ENCODE results near the gene CASP7.

CASP7 gene

DNA sequence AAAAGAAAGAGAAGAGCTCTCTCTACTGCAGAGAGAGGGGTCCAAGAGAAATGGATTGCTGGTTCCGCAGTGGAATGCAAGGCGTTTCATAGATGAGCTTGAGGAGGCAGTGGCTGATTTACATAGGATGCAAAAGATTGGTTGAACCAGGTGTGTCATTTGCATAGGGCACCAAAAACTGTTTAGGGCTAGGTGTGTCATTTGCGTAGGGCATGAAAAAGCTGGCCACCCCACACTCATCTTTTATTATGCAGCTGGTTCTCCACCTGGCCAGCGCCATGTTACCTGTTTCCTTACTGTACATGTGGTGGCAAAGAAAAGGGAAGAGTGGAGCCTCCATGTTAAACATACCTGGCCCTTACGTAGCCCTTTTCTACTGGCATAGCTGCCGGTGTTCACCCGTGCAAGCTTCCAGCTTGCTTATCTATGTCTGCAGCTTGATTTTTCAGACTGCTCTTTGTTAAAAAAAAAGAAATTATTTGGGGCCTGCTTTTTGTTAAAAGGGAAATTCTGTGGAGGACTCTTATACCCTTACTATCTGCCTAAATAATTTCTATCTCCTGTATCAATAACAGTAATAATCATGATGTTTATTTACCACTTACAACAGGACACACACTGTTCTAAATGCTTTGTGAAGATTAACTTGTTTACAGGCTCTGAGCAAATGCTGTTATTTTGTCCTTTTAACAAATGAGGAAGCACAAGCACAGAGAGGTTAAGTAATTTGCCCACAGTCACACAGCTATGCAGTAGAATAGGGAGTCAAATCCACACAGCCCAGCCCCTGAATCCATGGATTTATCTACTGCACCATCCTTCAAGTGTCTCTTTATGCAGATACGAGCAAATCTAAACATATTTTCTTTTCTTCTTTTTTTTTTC lies 33.3 kb downstream of the CASP7 start:
- no peak for DNase-seq (ENCODE audit: low read depth)

DNA sequence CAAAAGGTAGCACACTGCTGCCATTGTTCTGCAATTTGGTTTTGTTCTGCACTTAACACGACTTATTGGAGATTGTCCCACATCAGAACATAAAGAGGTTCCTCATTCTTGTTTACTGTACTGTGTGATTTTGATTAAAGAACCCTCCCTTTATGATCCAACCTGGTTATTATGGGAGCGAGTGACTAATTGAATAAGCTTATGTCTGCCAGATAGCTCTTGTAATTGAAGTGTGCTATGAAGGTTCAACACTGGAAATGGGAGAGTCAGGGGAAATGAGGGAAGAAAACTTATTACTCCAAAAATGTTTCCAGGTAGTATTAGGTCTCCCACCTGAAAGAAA lies 33.9 kb downstream of the CASP7 start:
- DNase-seq (ENCODE audit: low read depth), result no peak

DNA sequence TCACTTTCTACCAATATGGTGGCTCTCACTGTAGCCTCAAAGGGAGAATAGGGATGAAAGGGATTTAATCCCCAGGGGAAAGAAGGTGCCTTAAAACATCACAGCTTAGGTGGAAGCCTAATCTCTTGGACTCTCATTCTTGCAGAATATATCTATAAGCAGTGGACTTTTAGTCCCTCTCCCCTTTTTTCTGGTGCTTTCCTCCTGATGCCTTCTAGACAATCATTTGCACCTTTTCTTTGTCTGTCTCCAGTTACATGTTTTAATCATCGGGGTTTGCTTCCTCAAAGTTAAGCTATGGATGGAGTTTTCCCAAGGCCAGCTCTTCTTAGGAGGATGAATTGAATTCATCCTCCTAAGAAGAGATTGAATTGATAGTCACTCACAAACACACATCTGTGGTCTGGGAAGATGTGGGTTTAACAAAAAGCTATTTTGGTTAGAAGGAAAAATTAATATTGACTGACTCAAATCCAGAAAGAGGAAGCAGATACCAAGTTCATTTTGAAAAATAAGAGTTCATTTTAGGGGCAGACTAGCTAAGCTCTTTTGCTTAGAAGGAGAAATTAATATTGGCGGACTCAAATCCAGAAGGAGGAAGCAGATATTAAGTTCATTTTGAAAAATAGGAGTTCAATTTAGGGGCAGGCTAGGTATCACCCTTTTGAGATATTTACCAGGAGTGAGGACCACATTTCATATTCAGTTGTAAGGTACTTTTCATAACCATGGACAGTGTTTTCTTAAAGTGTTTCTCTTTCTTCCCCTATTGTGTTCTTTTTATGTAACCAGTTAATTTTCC lies 36.6 kb downstream of the CASP7 start:
- DNase-seq (ENCODE audit: low read depth), result no peak

DNA sequence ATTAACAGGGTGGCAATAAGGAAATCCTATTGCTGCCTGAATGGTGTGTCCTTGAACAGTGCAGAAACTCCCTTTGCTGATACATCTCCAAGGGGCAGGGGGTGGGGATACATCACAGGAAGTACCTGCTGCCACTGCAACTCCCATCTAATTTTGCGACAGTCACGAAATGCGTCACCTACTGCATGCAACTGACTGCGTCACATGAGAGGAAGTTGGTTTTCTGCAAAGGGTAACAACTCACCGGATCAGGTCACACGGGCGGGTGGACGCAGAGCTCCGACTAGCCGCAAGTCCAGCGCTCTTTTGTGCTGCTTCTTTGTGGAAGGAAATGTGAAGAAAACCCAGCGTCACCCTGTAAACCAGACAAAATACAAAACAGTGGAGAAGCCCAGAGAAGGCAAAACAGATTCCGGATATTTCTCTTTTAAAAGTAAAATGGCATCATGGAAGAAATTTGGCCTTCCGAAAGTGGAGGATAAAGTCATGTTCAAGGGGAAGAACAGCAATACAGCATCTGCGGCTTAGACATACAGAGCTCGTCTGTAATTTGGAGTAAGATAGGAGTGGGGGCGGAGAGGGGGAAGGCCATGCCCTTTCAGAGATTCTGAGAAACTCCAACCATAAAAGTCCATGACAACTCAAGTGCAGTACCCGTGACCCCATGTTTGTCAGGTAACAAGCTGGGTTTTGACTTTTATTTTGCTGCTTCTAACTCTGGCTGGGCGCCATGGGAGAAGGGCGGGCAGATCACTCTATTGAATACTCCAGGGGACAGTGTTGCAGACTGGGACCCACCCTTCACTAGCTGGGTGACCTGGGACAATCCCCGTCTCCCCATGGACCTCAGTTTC lies 39.5 kb downstream of the CASP7 start:
- DNase-seq (ENCODE audit: low read depth), result no peak

DNA sequence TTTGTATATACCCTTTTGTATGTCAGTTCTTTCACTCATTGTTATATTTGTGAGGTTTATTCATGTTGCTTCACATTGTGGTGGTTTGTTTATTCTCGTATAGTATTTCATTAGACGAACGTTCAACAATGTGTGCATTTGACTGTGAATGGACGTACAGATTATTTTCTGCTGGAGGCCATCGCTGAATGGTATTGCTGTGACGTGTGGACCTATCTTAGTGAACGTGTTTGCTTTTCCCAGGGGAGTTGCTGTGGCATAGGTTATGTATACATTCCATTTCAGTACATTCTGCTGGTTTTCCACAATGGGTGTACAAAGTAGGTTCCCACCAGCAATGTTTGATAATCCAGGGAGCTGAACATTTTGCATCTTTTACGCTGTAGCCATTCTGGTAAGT lies 40.7 kb downstream of the CASP7 start:
- DNase-seq (ENCODE audit: low read depth), result no peak

DNA sequence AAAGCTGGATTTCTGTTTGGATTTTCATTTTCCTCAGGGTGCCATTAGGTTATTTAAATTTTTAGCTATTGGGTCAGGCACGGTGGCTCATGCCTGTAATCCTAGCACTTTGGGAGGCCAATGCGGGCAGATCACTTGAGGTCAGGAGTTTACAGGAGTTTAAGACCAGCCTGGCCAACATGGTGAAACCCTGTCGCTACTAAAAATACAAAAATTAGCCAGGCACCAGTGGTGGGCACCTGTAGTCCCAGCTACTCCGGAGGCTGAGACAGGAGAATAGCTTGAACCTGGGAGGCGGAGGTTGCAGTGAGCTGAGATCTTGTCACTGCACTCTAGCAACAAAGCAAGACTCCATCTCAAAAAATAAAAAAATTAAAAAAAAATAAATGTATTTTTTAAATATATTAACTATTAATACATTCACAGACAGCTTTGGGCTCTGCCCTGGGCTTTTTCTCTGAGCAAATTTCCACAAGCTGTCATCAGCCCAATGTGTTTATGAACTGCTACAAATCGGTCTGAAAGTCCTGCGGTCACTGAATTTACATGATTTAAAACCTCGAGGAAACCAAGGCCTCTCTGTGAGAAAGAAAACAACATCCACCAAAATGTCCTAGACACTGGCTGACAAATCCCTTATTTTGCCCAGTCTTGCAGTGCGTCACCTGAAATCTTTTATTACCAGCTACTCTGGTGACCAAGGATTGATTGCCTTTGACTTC lies 52.6 kb downstream of the CASP7 start:
- no peak for DNase-seq (ENCODE audit: low read depth)

DNA sequence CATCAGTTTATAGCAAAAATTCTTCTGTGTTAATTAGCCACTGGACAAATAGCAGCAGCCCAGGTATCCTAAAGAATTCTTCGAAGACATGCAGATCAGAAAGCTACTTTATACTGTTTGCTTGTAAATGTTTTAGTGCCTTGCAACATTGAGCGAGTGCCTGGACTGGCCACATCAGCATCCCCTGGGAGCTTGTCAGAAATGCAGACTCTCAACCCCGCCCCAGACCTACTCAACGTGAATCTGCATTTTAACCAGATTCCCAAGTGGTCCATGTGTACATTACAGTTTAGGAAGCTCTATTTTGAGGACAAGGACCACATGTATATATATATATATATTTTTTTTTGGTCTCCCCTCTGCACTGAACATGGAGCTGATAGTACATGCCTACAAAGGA lies 53.3 kb downstream of the CASP7 start:
- DNase-seq (ENCODE audit: low read depth), result no peak

DNA sequence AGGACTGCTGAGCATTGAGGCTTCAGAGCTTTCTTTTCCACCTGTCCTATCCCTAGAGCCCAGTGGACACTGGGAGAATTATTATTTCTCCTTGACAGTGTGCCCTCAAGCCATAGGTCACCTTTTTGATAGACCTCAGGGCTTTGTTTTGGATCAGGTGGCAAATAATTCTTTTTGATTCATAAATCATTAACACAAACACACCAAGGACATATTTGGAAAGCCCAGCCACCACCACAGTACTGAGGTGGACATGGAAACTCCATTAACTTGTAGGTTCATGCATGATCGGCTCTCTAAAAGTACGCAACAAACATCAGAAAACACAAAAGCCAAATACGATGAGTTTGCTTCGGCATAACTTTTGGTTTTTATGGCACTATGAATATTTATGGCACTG lies 53.9 kb downstream of the CASP7 start:
- no peak for DNase-seq (ENCODE audit: low read depth)

DNA sequence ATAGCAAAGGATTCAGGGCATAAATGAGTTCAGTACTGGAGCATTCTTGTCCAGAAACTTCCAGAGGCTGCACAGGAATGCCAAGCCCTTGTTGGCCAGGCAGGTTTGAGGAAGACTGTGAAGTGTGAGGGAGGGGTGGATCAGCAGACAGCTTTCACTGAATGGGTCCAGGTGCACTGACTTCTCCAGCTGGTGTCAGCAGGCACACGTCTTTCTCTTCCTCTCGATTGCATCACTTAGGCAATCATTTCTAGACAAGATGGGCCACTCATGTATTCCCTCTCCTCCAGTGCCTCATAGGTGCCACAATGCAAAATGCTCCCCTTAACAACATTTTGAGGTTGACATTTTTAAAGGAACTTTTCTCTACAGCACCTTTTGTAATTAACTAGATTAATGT lies 56.2 kb downstream of the CASP7 start:
- no peak for DNase-seq (ENCODE audit: low read depth)

DNA sequence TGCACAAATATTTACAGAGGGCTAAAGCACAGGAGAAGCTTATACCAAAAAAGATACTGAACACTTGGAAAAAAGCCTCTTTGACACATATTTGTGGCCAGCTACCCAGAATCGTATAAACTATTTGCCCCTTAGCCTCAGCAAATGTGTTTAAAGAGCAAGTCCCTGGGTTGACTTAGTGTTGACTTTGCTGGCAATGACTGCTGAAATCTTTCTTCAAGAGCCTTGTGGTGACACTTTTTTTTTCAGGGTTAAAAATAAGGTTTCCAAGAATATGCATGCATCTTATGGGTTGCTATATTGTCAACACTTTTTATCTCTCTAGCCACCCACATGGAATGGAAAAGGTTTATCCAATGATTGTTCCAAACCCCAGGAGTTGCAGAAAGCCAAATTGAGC lies 56.9 kb downstream of the CASP7 start:
- no peak for DNase-seq (ENCODE audit: low read depth)

DNA sequence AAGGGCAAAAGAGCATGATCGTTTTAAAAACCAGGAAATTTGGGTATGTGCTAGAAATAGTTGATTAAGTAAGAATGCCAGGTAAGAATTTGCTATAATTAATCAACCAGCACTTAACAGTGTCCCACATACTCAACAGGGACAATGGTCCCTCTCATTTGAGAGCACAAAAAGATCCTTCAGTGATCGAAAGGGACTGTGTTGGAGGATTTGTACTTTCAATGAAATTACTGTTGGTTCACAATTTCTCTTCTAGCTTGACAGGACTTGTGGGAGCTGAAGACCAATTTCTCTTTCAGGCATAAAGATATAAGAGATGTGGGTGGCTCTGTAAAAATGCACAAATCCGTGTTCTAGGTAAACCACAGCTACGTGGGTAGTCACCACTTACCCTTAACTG lies 59.3 kb downstream of the CASP7 start:
- no peak for DNase-seq (ENCODE audit: low read depth)

DNA sequence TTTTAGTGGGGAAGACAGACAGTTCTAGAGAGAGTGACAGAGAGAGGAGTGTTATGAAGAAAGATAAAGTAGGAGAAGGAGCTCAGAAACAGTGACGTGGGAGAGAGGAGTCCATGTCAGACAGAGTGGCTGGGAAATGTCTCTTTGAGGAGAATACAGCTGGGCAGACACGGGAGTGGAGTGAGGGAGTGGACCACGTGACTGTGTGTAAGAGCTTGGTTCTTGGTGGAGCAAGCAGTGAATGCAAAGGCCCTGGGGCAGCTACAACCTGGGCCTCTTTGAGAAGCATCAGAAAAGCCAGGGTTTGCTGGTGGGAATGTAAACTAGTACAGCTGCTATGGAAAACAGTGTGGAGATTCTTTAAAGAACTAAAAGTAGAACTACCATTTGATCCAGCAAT lies 59.9 kb downstream of the CASP7 start:
- DNase-seq (ENCODE audit: low read depth), result no peak

DNA sequence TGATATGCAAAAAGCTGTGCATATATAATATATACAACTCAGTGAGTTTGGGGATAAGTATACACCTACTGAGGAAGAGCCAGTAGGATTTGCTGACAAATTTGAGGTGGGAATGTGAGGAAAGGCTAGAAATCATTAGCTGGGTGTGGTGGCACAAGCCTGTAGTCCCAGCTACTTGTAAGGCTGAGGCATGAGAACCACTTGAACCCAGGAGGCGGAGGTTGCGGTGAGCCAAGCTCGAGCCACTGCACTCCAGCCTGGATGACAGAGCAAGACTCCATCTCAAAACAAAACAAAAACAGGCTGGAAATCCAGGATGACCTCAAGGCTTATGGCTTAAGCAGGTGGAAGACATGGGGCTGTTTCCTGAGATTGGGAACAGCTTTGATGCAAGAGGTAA lies 61.1 kb downstream of the CASP7 start:
- no peak for DNase-seq (ENCODE audit: low read depth)

DNA sequence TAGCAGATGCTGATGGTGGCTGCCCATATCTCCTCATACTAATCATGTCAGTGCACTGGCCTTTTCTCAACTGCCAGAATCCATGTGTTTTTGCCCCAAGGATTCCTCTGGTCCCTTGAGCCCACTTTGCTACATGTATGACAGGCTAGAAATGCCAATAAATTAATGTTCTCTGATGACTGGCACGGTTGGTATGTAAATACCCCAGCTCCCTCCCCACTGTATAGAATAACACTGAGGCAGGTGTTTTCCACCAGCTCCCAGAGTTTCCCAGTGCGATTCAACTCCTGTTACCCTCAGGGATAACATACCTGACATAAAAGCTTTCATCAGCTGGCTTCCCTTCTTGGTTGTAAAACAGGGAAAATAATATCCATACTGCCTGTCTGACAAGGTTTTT lies 62.8 kb downstream of the CASP7 start:
- no peak for DNase-seq (ENCODE audit: low read depth)

DNA sequence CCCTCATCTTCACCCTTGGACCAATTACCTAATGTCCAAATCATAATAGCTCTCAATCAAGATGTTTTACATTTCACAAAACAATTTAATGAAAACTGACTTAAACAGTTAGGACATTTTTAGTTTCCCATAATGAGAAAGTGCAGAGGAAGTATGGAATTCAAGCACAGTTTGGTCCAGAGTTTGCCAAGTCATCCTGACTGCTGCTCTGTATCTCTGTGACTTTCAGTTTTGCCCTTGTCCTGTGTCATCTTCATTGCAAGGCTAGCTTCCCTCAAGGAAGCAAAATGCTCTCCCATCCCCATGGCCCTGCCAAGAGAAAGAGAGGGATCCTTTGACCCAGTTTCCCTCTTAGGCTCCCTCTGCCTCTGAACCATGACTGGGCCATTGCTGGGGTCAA lies 63.9 kb downstream of the CASP7 start:
- DNase-seq (ENCODE audit: low read depth), result no peak

DNA sequence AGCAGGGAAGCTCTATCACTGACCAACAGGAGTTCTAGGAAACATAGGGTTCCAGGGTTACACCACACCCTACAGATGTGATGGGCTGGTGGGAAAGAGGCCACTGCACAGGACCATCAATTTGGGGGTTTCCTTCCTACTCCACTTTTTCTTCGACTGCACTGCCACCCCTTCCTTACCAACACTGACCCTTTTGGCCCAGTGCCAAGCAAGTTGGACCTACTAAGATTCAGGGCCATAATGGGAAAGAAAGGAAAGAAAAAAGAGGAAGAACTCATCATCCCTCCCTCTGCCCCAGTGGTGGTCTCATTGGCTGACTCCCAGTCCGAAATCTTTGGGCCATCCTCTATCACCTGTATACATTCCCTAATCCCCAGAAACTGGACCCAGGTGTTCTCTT lies 65.7 kb downstream of the CASP7 start:
- no peak for DNase-seq (ENCODE audit: low read depth)

DNA sequence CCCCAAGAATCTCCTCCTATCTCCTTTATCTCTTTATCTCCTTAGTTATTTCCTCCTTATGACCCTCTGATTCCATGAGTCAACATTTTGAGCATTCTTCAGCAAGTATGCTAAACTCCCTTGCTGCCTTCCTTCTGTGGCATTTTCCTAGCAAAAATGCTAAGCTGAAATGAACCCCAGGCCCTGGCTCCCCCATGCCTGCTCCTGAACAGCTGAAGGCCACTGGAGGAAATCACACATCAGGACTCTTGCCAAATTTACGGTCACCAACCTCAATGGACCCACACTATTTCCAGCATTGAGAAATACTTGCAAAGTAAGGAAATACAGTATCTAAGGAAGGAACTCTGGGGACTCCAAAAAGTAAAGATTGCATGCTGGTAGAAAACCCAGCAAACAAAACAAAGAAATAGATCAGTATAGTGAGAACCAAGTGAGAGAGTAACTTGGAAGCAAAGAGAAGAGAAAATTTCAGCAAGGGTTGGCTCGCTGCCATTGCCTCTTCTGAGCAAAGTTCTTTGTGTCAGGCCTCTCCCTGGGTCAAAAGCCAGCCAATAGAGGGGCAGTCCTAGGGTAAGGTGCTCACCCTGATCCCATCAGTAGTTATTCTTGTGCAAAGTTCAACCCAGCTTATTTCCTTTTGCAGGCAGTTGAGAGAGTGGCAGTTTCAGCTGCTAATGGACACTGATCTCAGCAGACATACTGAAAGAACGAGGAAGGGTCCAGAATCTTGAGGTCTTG lies 66.7 kb downstream of the CASP7 start:
- DNase-seq (ENCODE audit: low read depth), result no peak

DNA sequence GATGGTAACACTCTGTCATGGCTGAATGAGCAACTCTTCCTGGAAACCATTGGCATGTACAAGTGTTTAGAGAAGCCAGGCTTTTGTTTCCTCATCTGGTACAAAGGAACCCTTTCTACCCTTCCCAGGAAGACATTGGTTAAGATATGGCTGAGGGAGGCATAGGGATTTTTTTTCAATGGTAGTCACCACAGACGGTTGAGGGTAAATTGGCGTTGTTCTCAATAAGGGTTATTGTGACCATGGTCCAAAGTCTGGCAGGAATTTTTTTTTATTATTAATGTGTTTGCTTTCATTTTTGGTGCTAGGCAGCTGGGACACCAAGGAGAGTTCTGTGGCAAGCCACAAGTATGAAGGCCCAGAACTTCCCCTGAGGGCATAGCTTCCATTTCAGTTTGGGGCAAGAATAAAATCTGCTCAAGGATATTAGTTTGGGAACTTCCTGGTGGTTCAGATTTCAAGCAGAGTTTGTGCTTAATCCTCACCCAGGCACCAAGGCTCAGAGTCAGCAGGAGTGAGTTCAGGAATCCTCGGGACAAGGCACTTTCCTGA lies 71.5 kb downstream of the CASP7 start, which contains the start of gene PLEKHS1:
Gene PLEKHS1 (plus strand): TSS at position 502 of the 552 bp plus-strand sequence. CDS start 3,596 bp downstream, outside the sequence.
- no peak for DNase-seq (ENCODE audit: low read depth)

DNA sequence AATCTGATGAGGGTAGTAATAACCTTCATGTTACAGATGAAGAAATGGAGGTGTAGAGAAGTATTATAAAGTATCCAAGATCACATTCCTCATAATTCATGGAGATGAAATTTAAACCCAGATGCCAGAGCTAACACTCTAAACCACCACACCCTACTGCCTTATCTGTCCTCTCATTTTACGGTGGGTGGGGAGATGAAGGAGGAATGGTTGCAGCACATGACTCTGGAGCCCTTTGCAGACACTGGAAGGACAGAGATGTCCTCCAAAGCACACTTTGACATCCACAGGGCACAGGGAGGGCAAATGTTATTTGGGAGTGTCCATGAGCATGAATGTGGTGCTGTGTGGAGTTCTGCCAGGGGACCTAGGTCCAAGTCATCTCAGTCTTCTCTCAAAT lies 72.8 kb downstream of the CASP7 start:
- no peak for DNase-seq (ENCODE audit: low read depth)

DNA sequence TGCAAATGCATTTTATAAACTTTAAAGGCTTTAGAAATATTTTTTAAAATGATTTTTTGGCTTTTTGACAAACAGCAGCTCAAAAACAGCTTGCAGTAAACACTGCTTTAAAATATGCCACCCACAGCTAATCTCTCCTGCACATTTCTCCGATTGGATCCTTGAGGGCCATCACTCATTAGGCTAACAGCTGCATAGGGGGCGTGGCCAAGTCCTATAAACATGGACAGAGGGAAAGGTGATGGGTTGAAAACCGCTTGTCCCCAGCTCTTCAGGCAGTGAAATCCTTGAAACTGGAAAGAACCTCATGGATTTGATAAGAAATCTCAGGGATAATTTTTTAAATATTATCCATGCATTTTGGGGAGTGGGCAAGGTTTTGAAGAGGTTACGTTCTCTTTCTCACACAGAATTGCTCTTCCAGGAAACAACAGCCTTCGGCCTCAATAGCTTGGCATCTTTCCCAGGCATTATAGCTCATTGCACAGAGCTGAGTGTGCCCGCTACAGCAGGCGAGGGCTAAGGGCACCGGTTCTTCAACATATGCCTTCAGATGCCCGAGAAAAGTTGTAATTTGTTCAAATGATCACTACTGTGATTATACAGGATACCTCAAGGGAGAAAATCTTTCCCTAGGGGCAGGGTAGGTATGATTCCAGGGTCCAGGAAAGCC lies 73.4 kb downstream of the CASP7 start:
- no peak for DNase-seq (ENCODE audit: low read depth)

All from activated T-cell treated with anti-CD3 and anti-CD28 coated beads for 48 hours (primary cell).